GM23338 (cell line): Measurements from ENCODE around the gene GPANK1.

Experiments used
- CREB1 ChIP-seq: fragments of 250-450 bp; sonication (Bioruptor Pico); IDR thresholded peaks from 2 replicates; pipeline ENCODE4 v1.5.0; 2020; ENCODE audit warnings: low read depth, mild to moderate bottlenecking, moderate library complexity
- CTCF ChIP-seq, 2 experiments: fragments of 200-600 bp in 1 of 2; sonication (generic) in 1 of 2; conservative IDR thresholded peaks; 2 replicates each; pipeline versions ENCODE4 v1.5.1 to v1.6.1; 2016 to 2017; ENCODE audit warnings: antibody characterized with exemption in 2 of 2, low read depth in 2 of 2, mild to moderate bottlenecking in 2 of 2, moderate library complexity in 1 of 2
- EZH2phosphoT487 ChIP-seq: fragments of 200-600 bp; sonication (generic); IDR thresholded peaks from one replicate; pipeline ENCODE4 v1.8.1; 2018; ENCODE audit warnings: antibody characterized with exemption; ENCODE audit not compliant: unreplicated experiment
- POLR2AphosphoS5 ChIP-seq: IDR thresholded peaks from 2 replicates; pipeline ENCODE4 v1.6.1; 2016; ENCODE audit warnings: antibody characterized with exemption, low read depth

- TF ChIP-seq CTCF (conservative IDR thresholded peaks at IDR 0.05; ENCODE audit: low read depth in 2 of 2) (no peak), POLR2AphosphoS5 (no peak), CREB1 (CRISPR knock-in tag) (no peak), EZH2phosphoT487 (no peak)
These were observed 23.4 kb downstream of the GPANK1 start for GRCh38 chr6:31641370-31641769.
